Stimulated activated memory B cell treated with anti-CD40 and anti-IgM and Interleukin-4, amounts not matched to agents 10 μg/mL and 1 μg/mL and 100 μg/mL, for 72 hours (primary cell): ENCODE data around the gene BTBD19.
"Not testable (repeated sequence)": the region's sequence is repeated elsewhere in the genome, so short reads cannot be mapped to it uniquely, and the experiment has no call there.

Source experiments
- ATAC-seq: fragments of 150-1000 bp; cut with Tn5 transposase; 2 replicates; pipeline ENCODE4 v1.10.0; 2021
- H3K27ac Mint-ChIP-seq: one replicate; pipeline ENCODE4 v1.8.0; 2022; ENCODE audit warnings: mild to moderate bottlenecking, mixed read lengths
- H3K27me3 Mint-ChIP-seq: one replicate; pipeline ENCODE4 v1.8.0; 2022; ENCODE audit warnings: mixed read lengths
- H3K36me3 Mint-ChIP-seq: one replicate; pipeline ENCODE4 v1.8.0; 2022; ENCODE audit warnings: mixed read lengths
- H3K4me1 Mint-ChIP-seq: one replicate; pipeline ENCODE4 v1.8.0; 2022; ENCODE audit warnings: mixed read lengths
- H3K4me3 Mint-ChIP-seq: one replicate; pipeline ENCODE4 v1.8.0; 2022; ENCODE audit warnings: mild to moderate bottlenecking, moderate library complexity, mixed read lengths
- H3K9me3 Mint-ChIP-seq: one replicate; pipeline ENCODE4 v1.8.0; 2022; ENCODE audit warnings: mixed read lengths

The BTBD19 gene

DNA sequence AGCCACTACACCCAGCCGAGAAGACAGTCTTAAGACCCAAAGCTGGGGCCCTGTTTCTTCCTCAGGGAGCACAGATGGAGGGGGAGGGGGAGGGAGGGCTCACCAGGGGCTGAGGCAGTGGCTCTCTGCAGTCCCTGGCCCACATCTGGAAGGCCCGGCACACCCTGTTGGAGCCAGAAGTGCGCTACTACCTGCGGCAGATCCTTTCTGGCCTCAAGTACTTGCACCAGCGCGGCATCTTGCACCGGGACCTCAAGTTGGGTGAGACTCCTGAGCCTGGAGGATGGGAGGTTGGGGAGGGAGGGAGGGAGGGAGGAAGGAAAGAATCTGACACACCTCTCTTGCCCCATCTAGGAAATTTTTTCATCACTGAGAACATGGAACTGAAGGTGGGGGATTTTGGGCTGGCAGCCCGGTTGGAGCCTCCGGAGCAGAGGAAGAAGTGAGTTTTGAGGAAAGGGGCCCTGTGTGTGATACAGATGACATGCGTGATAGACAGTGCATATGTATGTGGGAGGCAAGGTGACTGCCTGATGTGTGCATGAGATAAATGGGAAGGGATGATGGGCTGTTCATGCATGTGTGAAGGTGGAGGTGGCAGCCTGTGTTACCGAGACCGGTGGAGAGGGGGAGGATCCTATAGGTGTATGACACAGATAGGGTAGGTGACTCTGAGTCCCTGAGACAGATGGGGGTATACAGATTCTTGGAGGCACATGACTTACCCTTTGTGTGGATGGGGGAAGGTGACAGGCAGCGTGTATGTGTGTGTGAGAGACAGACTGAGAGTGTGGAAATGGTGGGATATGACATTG, 6.6 kb upstream of the BTBD19 start:
- Mint-ChIP-seq H3K9me3 (no peaks in the 10 kb centered on the region), H3K4me1 (peaks cover 32% of the 10 kb centered on the region), H3K4me3 (peak overlapping the region; percentile 91), H3K36me3 (peaks cover 42% of the 10 kb centered on the region), H3K27ac (peak overlapping the region; percentile 95), H3K27me3 (no peaks in the 10 kb centered on the region)
- ATAC-seq: no peak

DNA sequence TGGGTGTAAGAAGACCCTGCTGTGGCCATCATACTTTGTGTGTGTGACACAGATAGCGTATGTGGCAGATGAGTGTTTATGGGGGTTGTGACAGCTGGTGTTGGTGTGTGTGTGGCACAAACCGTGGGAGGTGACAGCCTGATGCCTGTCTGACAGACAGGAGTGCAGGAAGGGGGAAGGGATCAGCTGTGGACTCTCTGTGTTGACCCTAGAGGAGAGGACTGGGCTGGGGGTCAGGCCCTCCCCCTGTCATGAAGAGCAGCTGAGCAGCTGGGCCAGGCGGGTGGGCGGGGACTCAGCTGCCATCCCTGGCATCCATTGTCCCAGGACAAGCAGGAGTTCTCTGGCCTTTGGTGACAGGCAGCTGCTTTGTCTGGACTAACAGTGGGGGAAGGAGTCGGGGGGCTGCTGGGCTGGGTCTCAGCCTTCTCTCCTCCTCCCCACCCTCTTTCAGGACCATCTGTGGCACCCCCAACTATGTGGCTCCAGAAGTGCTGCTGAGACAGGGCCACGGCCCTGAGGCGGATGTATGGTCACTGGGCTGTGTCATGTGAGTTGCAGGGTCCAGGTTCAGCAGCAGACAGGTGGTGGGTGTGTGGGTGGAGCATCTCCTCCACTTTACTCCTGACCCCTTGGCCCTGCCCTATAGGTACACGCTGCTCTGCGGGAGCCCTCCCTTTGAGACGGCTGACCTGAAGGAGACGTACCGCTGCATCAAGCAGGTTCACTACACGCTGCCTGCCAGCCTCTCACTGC, 5.8 kb upstream of the BTBD19 start:
- no peak for ATAC-seq
- H3K4me1 Mint-ChIP-seq: peaks cover 40% of the 10 kb centered on the region
- peak overlapping the region; percentile 95 for H3K27ac Mint-ChIP-seq
- no peaks in the 10 kb centered on the region for H3K27me3 Mint-ChIP-seq
- H3K4me3 Mint-ChIP-seq: peak overlapping the region; percentile 91
- H3K36me3 Mint-ChIP-seq: peaks cover 47% of the 10 kb centered on the region
- H3K9me3 Mint-ChIP-seq: no peaks in the 10 kb centered on the region

DNA sequence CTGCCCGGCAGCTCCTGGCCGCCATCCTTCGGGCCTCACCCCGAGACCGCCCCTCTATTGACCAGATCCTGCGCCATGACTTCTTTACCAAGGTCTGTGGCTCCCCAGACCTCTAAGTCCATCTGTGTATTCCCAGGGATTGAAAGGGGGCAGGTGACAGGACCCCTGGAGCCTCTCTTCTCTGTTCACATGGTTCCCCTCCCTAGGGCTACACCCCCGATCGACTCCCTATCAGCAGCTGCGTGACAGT, 5.3 kb upstream of the BTBD19 start:
- no peaks in the 10 kb centered on the region for H3K9me3 Mint-ChIP-seq
- no peak for ATAC-seq
- peak overlapping the region; percentile 95 for H3K27ac Mint-ChIP-seq
- no peaks in the 10 kb centered on the region for H3K27me3 Mint-ChIP-seq
- peaks cover 47% of the 10 kb centered on the region for H3K36me3 Mint-ChIP-seq
- H3K4me3 Mint-ChIP-seq: peak overlapping the region; percentile 53
- H3K4me1 Mint-ChIP-seq: peaks cover 45% of the 10 kb centered on the region

DNA sequence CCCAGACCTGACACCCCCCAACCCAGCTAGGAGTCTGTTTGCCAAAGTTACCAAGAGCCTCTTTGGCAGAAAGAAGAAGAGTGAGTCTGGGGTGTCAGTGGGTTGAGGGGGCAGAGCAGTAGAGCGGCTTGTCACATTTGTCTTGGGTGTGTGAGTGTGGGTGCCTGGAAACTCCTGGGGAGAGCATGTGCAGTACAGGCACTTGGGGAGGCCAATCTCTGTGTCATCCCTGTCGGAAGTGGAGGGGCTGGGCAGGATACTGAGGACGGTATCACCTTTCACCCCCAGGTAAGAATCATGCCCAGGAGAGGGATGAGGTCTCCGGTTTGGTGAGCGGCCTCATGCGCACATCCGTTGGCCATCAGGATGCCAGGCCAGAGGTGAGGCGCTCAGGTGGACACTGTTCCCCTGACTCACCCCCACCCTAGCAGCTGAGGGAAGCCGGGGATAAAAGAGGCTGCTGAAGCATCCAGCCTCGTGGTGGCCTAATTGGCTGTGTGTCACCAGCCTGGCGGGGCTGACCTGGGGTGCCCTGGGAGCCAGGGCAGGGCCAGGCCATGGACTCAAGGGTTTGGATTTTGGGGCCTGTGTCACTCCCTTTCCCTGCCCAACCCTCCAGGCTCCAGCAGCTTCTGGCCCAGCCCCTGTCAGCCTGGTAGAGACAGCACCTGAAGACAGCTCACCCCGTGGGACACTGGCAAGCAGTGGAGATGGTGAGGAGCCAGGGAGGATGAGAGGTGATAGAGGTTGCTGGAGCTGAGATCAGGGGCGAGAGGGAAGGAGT, 4.8 kb upstream of the BTBD19 start:
- Mint-ChIP-seq H3K4me3 (peak overlapping the region; percentile 53), H3K4me1 (peaks cover 50% of the 10 kb centered on the region), H3K9me3 (no peaks in the 10 kb centered on the region), H3K36me3 (peaks cover 47% of the 10 kb centered on the region), H3K27me3 (no peaks in the 10 kb centered on the region), H3K27ac (peak overlapping the region; percentile 95)
- ATAC-seq: no peak

DNA sequence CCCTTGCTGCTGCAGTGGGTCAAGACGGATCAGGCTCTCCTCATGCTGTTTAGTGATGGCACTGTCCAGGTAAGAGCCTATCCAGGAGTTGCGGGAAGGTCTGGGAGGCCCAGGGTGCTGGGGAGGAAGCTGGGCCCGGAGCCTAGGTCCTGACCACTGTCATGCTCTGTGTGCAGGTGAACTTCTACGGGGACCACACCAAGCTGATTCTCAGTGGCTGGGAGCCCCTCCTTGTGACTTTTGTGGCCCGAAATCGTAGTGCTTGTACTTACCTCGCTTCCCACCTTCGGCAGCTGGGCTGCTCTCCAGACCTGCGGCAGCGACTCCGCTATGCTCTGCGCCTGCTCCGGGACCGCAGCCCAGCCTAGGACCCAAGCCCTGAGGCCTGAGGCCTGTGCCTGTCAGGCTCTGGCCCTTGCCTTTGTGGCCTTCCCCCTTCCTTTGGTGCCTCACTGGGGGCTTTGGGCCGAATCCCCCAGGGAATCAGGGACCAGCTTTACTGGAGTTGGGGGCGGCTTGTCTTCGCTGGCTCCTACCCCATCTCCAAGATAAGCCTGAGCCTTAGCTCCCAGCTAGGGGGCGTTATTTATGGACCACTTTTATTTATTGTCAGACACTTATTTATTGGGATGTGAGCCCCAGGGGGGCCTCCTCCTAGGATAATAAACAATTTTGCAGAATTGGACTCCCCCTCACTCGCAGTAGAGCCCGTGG, 2.9 kb upstream of the BTBD19 start:
- Mint-ChIP-seq H3K4me1 (peaks cover 70% of the 10 kb centered on the region), H3K27me3 (no peaks in the 10 kb centered on the region), H3K27ac (peak overlapping the region; percentile 95), H3K9me3 (no peaks in the 10 kb centered on the region), H3K36me3 (peaks cover 47% of the 10 kb centered on the region), H3K4me3 (no peak overlapping the region)
- no peak for ATAC-seq

DNA sequence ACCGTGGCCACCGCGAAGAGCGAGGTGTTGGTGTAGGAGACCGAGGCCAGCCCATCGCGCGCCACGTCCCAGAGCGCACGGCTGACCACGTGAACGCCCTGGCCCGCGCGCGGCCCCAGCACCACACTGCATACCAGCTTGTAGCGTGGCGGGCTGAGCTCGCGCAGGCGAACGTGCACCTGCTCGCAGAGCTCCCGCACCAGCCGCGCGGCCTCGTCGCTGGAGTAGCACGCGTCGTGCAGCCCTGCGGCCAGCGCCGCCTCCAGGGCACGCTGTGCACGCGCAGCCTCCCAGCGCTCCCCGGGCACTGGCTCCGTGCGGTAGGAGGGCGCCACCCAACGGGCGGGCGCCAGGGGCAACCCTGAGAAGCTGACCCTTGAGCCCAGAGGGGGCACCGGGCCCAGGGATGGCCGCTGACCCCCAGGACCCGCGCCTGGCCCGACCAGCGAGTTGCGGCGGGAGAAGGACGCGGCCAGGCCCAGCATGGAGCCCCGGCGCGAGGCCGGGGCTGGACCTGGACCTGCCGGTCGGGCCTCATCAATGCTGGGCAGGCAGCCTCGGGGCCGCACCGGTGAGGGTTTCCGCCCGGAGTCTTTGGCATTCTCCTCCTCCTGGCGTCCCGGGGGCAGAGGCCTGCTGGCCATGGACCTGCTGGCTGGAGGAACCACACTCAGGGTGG, 2.2 kb upstream of the BTBD19 start:
- Mint-ChIP-seq H3K27ac (peak overlapping the region; percentile 96), H3K27me3 (no peaks in the 10 kb centered on the region), H3K36me3 (peaks cover 47% of the 10 kb centered on the region), H3K4me3 (no peak overlapping the region), H3K9me3 (no peaks in the 10 kb centered on the region), H3K4me1 (peaks cover 77% of the 10 kb centered on the region)
- no peak for ATAC-seq

DNA sequence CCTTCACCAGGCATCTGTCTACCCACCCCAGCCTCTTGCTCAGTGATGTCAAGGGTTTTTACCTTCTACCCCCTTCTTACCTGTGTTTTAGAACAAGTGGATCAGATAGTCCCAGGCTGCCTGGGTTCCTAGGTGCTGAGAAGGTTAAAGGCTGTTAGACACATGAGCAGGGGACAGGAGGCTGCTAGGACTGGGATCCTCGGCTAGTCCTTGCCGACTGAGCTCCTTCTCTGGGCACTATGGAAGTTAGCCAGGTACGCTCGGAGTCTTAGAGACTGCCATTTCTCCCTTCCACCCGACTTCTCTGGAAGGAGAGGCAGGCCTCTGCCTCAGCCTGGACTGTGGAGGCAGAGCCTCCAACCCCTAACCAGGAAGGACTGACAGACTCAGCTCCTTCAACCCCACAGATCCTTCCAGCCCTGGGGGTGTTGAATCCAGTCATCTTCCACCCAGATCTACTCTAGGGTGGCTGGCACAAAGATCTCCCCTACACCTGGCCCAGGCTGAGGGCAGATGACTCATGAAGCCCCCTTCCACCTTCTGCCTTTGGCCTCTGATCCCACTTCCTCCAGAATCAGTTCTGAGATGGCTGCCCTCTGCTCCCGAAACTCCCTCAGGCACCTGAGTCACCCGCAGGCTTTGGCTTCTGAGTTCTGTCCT, 1.5 kb upstream of the BTBD19 start, which contains the start of gene DYNLT4:
TSS of gene DYNLT4 (minus strand) at position 648 of the 660 bp plus-strand sequence. CDS start 683 bp downstream, outside the sequence.
- peaks cover 43% of the 10 kb centered on the region for H3K36me3 Mint-ChIP-seq
- peaks cover 80% of the 10 kb centered on the region for H3K4me1 Mint-ChIP-seq
- no peak for ATAC-seq
- H3K4me3 Mint-ChIP-seq: peak within 1 kb of the TSS; percentile 45
- no peaks in the 10 kb centered on the region for H3K27me3 Mint-ChIP-seq
- peak within 1 kb of the TSS; percentile 96 for H3K27ac Mint-ChIP-seq
- H3K9me3 Mint-ChIP-seq: no peaks in the 10 kb centered on the region

DNA sequence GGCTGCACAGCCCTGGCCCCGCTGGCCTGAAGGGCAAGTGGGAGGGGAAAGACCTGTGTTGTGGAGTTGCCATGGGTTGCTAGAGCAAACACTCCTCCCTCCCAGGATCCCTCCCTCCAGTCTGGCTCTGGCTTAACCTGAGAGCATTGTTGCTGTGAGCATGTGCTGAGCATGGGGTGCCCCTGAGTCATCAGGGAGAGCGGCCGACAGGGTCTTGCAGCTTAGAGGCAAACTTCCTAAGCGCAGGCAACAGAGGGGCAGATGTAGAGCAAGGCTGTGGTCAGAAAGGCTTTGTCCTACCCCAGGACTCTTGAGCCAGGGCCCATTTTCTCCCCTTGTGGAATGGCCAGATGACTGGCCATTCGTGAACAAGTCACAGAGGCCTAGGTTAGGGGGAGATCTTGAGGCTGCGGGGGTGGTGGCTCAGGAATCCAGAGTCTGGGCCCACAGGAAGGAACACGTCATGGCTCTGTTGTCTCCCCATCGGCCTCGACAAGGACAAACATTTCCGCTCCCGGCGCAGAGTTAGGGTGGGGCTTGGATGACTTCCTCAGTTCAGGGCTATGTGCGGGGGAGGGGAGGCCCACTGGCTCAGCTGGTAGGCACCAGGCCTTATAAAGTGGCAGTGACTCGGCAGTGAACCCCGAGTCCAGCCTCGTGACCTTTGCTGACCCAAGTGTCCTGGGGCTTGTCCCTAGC, 810 bp upstream of the BTBD19 start:
- ATAC-seq: peak; percentile 70
- Mint-ChIP-seq H3K27me3 (no peaks in the 10 kb centered on the region), H3K27ac (peak overlapping the region; percentile 96), H3K36me3 (peaks cover 38% of the 10 kb centered on the region), H3K9me3 (no peaks in the 10 kb centered on the region), H3K4me3 (peak overlapping the region; percentile 45), H3K4me1 (peaks cover 81% of the 10 kb centered on the region)

DNA sequence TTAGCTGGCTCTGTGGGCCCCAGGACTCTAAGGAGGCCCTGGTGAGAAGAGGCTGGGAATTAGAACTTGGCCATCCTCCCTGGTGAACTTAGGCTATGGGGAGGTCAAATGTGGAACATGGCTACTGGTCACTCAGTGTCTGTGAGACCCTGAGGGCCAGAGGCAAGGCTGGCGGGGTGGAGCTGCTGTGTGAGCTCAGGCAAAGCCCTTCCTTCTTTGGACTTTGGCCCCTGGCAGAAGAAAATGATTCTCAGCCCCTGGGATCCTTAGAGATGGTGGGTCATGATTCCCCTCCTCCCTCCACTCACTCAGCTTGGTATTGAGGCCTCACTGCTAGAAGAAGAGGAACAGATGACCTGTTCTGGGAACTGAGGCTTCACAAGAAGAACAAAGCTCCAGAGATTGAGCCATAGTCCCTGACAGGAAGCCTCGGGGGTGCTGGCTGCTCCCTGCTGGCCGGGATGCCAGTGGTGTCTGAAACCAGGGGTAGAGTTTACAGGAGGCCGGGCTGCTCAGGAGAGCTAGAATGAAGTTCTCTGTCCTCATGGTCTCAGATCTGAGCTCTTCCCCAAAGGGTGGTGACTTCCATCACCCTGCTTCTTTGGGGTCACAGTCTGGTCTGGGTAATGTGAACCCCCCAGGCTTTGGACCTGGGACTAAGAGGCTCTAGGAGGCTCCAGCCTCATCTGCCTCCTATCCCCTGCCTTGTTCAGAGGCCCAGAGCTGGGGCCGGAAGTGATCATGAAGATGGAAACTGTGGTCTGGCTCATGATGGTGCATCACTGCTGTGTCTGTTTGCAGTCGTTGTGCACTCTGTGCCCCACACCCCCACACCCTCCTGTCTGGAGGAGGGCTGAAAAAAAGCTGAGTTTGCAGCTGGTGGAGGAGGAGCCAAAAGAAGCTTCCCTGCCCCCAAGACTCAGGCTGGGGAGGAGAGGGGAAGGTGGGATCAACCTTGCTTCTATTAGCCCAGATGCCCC, 905 bp downstream of the BTBD19 start:
- ATAC-seq: peak; percentile 71
- H3K4me1 Mint-ChIP-seq: peaks cover 75% of the 10 kb centered on the region
- H3K4me3 Mint-ChIP-seq: peak overlapping the region; percentile 31
- H3K27me3 Mint-ChIP-seq: no peaks in the 10 kb centered on the region
- no peaks in the 10 kb centered on the region for H3K9me3 Mint-ChIP-seq
- H3K27ac Mint-ChIP-seq: peak overlapping the region; percentile 96
- peaks cover 26% of the 10 kb centered on the region for H3K36me3 Mint-ChIP-seq

DNA sequence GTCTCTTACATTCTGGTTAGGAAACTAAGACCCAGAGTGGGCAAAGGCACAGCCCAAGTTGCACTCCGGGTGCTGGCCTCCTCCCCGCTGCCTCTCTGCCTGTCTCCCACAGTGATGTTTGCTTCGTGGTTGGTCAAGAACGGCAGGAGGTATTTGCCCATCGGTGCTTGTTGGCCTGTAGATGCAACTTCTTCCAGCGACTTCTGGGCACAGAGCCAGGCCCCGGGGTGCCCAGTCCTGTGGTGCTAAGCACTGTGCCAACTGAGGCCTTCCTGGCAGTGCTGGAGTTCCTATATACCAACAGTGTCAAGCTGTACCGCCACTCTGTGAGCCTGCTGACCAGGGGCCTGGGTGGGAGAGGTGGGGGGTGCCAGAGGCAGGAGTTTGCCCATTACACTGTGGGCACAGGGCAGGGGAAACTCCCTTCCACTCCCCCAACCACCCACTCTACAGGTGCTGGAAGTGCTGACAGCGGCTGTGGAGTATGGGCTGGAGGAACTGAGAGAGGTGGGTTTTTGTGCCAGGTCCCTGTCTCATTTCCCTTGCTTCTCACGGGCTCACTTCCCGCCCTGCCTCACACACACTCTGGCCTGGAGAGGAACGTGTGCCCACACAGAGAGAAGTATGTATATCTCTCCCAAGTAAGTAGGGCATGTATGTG, 1.9 kb downstream of the BTBD19 start:
- peaks cover 23% of the 10 kb centered on the region for H3K36me3 Mint-ChIP-seq
- peaks cover 80% of the 10 kb centered on the region for H3K4me1 Mint-ChIP-seq
- H3K4me3 Mint-ChIP-seq: peak overlapping the region; percentile 27
- peak overlapping the region; percentile 96 for H3K27ac Mint-ChIP-seq
- H3K9me3 Mint-ChIP-seq: no peaks in the 10 kb centered on the region
- ATAC-seq: peak; percentile 51
- H3K27me3 Mint-ChIP-seq: no peaks in the 10 kb centered on the region

DNA sequence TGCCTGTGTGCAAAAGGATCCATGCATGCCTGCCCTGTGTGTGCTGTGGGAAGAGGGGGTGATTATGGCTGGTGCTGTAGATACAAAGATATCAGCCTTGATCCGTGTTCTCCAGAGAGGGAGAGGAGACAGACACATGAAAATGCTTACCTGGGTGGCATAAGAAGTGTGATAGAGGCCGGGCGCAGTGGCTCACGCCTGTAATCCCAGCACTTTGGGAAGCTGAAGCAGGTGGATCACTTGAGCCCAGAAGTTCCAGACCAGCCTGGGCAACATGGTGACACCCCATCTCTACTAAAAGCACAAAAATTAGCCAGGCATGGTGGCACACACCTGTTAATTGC, 2.4 kb downstream of the BTBD19 start:
- peaks cover 21% of the 10 kb centered on the region for H3K36me3 Mint-ChIP-seq
- not testable (repeated sequence) for ATAC-seq, H3K9me3 Mint-ChIP-seq, H3K27me3 Mint-ChIP-seq
- H3K27ac Mint-ChIP-seq: peak overlapping the region; percentile 96
- H3K4me3 Mint-ChIP-seq: peak overlapping the region; percentile 27
- peaks cover 79% of the 10 kb centered on the region for H3K4me1 Mint-ChIP-seq

DNA sequence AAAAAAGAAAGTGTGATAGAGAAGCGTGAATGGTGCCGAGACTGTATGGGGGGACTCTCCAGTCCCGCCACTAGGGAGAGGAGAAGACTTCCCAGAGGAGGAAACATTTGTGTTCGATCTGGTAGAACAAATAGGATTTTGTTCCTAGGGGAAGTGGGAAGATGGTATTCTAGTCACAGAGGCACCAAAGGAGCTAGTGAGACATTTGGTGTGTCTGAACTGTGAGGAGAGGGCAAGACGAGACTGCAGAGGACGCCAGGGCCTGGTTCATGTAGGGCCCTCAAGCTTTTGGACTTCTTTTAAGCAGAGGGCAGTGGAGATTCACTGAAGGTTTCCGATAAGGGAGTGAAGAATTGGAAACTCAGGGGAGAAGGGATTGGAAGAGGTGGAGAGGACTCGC, 2.9 kb downstream of the BTBD19 start:
- peak overlapping the region; percentile 25 for H3K4me3 Mint-ChIP-seq
- peaks cover 20% of the 10 kb centered on the region for H3K36me3 Mint-ChIP-seq
- H3K4me1 Mint-ChIP-seq: peaks cover 79% of the 10 kb centered on the region
- no peak for ATAC-seq
- H3K9me3 Mint-ChIP-seq: no peaks in the 10 kb centered on the region
- peak overlapping the region; percentile 96 for H3K27ac Mint-ChIP-seq
- no peaks in the 10 kb centered on the region for H3K27me3 Mint-ChIP-seq
